Kidney capillary endothelial cell (primary cell): ENCODE data around the gene OPRL1.

Experiments used
- DNase-seq: peaks from one replicate; pipeline ENCODE4 v3.0.0-alpha.2; 2018; ENCODE audit warnings: low spot score

OPRL1 gene

DNA sequence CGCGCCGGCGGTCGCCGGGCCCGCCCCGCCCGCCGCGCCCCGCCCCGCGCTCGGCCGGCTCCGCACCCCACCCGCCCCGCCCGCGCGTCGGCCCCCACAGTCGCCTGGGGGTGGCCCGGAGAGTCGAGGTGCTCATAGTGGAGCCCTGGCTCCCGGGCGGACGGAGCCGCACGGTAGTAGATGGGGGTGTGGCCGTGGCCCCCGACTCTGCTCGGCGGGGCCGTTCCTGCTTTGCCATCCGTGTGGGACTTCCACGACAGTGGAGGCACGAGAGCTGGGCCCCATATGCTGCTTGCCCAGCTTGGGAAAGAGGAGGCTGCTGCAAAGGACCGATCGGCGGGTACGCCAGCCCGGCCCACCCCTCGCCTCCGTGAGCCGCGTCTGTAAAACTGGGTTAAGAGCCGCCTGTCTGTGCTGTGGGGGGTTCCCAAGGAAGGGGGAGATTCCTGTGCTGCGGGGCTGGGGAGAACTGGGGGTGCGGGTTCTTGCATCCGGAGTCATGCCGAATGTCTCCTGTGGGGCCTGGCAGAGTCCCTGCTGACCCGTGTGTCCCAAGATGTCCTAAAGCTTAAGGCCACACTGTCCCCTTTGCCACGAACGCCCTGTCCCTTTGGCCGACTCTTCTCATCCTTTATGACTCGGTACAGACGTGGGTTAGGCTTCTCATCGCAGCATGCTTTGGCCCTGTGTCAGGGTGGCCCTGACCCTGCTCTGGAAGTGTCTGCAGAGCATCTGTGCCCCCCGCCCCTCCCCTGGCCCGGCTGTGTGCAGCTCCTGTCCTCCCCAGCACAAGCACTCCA is at the start of gene OPRL1:
OPRL1 (plus strand) TSS at position 70 of the 800 bp plus-strand sequence. CDS start 12,639 bp downstream, outside the sequence.
- no peak for DNase-seq

- no peak for DNase-seq
These were observed 49.3 kb upstream of the OPRL1 start for GRCh38 chr20:64030371-64031134.

GRCh38 chr20:64031822-64032314 is 48.0 kb upstream of the OPRL1 start:
- DNase-seq = no peak

DNA sequence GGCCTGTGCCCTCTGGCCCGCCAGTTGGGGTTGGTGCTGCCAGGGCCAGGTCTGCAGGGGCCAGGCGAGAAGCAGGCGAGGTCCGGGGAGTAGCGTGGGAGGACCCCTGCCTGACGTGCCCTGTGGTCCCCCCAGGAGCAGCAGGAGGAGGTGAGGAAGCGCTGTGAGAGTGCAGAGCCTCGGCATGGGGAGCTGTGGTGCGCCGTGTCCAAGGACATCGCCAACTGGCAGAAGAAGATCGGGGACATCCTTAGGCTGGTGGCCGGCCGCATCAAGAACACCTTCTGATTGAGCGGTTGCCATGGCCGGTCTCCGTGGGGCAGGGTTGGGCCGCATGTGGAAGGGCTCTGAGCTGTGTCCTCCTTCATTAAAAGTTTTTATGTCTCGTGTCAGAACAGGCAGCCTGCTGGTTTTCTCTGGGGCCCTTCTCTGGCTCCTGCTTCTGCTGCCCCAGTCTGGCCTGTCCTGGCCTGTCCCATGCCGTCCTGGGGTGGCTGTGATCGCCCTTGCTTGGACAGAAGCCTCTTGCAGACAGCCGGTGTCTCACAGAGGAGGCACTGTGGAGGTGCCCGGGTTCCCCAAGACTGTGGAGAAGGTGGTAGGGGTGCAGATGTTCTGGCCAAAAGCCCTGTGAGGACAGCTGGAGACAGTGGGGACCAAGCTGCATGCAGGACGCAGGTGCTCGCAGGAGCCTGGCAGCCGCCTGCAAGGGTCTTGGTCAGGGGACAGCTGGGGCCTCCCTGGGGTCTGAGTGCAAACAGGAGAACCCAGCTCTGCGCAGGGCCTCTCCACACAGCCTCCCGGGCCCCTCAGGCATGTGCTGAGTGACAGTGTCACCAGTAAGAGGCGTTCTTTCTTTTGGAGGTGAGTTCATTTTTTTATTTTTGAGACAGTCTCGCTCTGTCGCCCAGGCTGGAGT is 46.9 kb upstream of the OPRL1 start:
- no peak for DNase-seq

DNA sequence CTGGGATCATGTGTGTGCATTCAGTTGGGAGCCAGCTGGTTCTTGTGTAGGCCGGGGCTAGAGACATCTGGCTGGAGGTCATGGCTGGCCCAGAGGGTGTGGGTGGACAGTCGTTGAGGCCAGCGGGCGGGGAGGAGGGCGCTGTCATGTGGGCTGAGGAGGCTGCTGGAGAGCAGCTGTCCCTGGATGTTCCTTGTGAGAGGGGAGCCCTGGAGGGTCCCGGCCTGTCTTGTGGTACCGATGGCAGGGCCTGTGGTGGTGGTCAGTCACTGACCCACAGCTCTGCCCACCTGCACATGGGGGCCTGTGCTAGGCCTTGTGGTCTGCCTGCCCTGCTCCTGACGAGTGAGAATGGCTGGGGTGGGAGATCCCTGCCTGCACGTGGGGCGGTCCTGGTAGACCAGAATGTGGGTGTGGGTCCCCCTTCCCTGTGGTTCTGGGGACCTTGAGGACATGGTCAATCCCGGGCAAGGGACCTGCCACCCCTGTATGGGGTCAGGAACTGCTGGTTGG is 45.8 kb upstream of the OPRL1 start:
- no peak for DNase-seq

DNA sequence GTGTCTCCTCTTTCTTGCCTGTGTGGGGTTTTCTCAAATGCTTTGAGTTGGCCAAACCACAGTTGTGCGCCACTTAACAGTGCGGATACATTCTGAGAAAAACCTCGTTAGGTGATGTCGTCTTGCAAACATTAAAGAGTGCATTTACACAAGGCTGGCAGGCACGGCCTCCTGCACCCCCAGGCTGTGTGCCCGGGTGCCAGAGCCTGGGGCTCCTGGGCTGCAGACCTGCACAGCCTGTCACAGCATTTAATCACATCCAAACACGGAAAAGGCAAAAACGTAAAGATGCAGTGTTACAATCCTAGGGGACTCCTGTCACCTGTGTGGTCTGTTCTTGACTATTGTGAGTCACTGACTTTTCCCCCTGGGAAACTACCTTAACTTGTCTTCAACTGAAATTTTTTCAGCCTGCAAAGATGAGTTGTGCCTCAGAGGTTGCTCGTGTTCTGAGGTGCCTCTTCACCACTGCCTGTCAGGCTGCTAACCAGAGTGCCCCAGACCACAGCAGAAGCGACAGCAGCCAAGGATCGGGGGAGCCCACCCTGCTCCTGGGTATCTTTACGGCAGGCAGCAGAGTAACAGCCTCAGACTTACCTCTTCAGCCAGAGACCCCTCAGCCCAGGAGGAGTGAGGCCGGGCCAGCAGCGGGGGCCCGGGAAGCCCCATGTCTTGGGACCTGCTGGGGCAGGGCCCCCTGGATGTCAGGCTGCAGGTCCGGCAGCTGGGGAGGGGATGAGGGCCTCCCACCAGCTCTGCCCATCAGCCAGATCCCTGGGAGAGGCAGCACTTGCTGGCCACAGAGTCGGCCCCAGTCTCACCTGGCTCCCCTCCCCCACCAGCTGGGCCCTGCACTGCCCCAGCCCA is 44.6 kb upstream of the OPRL1 start:
- DNase-seq = no peak

GRCh38 chr20:64035933-64036345 is 43.9 kb upstream of the OPRL1 start, which contains the start of gene C20orf204:
Gene C20orf204 (plus strand): TSS chr20:64036182. CDS start chr20:64036324, 142 bp downstream.
- DNase-seq = no peak

DNA sequence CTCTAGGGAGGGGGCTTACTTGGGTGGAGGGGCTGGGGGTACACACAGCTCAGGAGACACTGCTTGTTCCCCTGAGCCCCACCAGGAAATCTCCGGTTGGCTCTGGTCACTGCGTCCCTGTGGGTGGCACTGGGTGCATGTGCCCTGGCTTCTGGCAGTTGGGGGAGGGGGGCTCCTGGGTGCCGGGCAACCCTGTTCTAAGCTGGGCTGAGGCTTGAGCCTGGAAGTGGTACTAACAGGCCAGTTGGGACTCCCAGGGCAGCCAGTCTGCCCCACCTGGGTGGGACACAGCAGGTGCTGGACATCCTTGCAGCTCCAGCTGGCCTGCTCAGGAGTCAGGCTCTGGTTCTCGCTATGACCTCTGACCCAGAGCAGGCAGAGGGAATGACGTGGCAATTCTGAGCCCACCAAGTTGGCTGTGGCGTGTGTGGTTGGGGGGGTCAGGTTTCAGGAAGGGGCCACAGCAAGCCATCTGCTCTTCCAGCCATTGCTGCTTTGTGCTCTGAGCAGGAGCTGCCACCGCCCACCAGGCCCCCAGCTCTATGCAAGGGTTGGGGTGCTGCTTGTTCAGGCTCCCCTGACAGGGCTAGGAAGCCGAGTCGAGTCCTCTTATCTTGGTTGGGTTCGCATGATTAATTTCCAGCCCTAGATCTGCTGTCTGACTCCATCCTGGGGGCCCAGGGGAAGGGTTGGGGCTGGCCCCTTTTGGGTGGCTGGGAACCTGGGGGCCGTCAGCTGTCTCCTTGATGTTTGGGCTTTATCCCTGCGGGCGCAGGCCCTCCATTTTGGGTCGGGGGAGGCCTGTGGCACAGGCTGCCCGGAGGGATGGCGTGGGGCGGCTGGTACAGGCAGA is 43.3 kb upstream of the OPRL1 start:
- DNase-seq = no peak

DNA sequence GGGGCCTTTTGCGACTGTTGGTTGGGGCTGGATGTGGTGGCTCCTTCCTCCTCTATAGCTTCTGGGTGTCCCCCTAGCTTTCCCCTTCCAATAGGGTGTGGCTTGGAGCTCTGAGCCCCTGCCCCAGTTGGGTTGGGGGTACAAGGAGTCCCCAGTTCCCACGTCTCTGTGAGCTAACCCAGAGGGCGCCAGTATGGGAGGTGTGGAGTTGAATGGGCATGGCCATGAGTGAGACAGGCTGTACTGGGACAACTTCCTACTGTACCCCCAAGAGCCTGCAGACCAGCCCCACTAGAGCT is 42.7 kb upstream of the OPRL1 start:
- no peak for DNase-seq

DNA sequence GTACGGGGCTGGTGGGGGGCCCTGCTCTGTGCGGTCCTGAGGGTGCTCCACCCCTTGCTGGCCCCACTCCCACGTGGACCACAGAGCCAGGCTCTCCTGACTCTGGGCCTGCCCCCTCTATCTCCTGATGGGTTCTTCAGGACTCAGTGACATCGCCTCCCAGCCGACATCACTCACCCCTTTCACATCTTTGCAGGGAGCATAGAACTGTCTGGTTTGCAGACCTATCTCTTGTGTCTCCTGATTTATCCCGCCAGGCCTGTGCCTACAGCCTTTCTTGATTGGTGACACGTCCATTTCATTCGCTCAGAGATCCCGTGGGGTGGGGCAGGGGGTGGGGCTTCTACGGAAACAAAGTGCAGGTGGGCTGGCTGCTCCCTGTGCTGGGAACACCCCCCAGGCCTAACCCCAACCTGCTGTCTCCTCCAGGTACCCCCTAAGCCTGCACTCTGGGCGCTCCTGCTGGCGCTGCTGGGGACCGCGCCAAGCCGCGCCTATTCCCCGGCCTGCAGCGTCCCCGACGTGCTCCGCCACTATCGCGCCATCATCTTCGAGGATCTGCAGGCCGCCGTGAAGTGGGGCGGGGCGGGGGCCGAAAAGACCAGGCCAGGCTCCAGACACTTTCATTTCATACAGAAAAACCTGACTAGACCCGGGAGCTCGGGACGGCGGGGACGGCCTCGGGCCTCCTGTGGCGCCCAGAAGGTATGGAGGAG is 42.2 kb upstream of the OPRL1 start:
- no peak for DNase-seq

GRCh38 chr20:64038224-64038564 is 41.7 kb upstream of the OPRL1 start:
- no peak for DNase-seq

- peak; percentile 85 for DNase-seq
These were observed 41.2 kb upstream of the OPRL1 start for GRCh38 chr20:64038565-64039292.

GRCh38 chr20:64039293-64040160 is 40.4 kb upstream of the OPRL1 start:
- no peak for DNase-seq

- no peak for DNase-seq
These were observed 39.4 kb upstream of the OPRL1 start for GRCh38 chr20:64040231-64041039.

DNA sequence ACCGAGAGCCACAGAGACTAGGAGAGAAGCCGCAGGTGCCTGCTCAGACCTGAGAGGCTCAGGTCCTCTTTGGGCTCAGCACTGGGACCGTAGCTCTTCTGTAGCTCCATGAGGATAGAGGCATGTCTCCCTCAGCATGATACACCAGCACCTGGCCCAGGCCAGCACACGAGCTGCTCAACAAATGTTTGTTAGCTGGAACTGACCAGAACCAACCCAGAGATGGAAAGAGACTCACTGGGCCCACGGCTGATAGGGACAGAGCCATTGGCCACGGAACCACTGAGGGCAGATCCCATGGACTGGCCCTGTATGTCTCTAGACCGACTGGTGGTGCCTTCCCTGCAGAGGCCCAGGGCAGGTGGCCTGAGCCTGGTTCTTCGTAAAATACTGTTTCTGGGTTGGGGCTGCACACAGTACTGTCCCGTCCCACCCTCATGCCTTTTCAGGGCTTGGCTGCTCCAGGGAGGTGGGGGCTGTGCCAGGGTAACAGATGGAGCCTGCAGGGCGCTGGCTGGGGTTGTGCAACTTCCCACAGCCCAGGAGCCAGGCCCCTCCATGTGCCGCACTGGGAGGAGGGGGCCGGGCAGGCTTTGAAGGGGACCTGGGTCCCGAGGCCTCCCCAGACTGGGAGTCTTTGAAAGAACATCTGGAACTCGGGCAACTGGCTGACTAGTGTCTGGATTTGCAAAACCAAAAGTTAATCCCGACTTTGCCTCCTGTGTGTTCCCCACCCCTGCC is 38.7 kb upstream of the OPRL1 start:
- DNase-seq = no peak

GRCh38 chr20:64041781-64042053 is 38.2 kb upstream of the OPRL1 start:
- DNase-seq = no peak
